HG03135 (cell line): Measurements from ENCODE around the gene STX10.

Source experiments
- ATAC-seq: cut with Tn5 transposase; IDR thresholded peaks from one replicate; pipeline ENCODE4 v1.9.1; 2021; ENCODE audit warnings: mild to moderate bottlenecking, moderate library complexity; ENCODE audit not compliant: unreplicated experiment

Gene STX10

GRCh38 chr19:13146763-13147563 lies 3.2 kb downstream of the STX10 start:
- ATAC-seq: no peak

GRCh38 chr19:13139633-13140311 lies 10.4 kb downstream of the STX10 start:
- no peak for ATAC-seq

- ATAC-seq: no peak
Observed at GRCh38 chr19:13138916-13139198, 11.3 kb downstream of the STX10 start.

- no peak for ATAC-seq
Observed at GRCh38 chr19:13138171-13138915, 11.8 kb downstream of the STX10 start.

- no peak for ATAC-seq
Observed at GRCh38 chr19:13137290-13137794, 12.8 kb downstream of the STX10 start.

- no peak for ATAC-seq
Observed at GRCh38 chr19:13135068-13136062, 14.8 kb downstream of the STX10 start.

GRCh38 chr19:13134626-13135025 lies 15.5 kb downstream of the STX10 start:
- no peak for ATAC-seq

- ATAC-seq: no peak
Observed at GRCh38 chr19:13133241-13133870, 16.8 kb downstream of the STX10 start.

GRCh38 chr19:13132471-13133180 lies 17.5 kb downstream of the STX10 start:
- ATAC-seq: no peak

GRCh38 chr19:13130886-13131490 lies 19.2 kb downstream of the STX10 start:
- ATAC-seq: no peak

GRCh38 chr19:13129384-13129783 lies 20.8 kb downstream of the STX10 start:
- ATAC-seq: no peak

GRCh38 chr19:13128583-13128982 lies 21.6 kb downstream of the STX10 start:
- ATAC-seq: no peak

GRCh38 chr19:13127811-13128575 lies 22.2 kb downstream of the STX10 start:
- no peak for ATAC-seq

GRCh38 chr19:13127051-13127450 lies 23.1 kb downstream of the STX10 start:
- ATAC-seq: no peak

GRCh38 chr19:13122980-13123957 lies 26.9 kb downstream of the STX10 start:
- no peak for ATAC-seq

GRCh38 chr19:13122275-13122878 lies 27.8 kb downstream of the STX10 start:
- ATAC-seq: no peak
